K562 (cell line): ENCODE results near the gene SELENOI. TPM values are rescaled to one million over a fixed set of nuclear protein-coding genes. Genes with fewer than 3 reads are reported as not detected.

Experiments
- BCOR ChIP-seq: fragments of 450-650 bp; IDR thresholded peaks from 2 replicates; pipeline ENCODE4 v1.6.1; 2016
- BRF1 ChIP-seq: IDR thresholded peaks from 3 replicates; pipeline ENCODE4 v1.6.1; 2011; ENCODE audit warnings: borderline replicate concordance, mild to moderate bottlenecking; ENCODE audit not compliant: insufficient read length; ENCODE audit errors: extremely low read depth
- ESRRB ChIP-seq: fragments of 250-450 bp; sonication (Bioruptor Pico); IDR thresholded peaks from 2 replicates; pipeline ENCODE4 v1.5.0; 2020; ENCODE audit warnings: mild to moderate bottlenecking, moderate library complexity, borderline replicate concordance
- EWSR1 ChIP-seq: fragments of 450-650 bp; IDR thresholded peaks from 2 replicates; pipeline ENCODE4 v1.6.1; 2018; ENCODE audit warnings: borderline replicate concordance, mild to moderate bottlenecking, low read depth, moderate library complexity; ENCODE audit not compliant: partially characterized antibody
- FOS ChIP-seq: IDR thresholded peaks from 3 replicates; pipeline ENCODE4 v1.6.1; 2011; ENCODE audit not compliant: insufficient read length; ENCODE audit errors: extremely low read depth
- HDAC2 ChIP-seq: fragments of 450-650 bp; IDR thresholded peaks from 2 replicates; pipeline ENCODE4 v1.6.1; 2016; ENCODE audit warnings: mild to moderate bottlenecking
- KLF10 ChIP-seq: fragments of 250-450 bp; sonication (Bioruptor Pico); IDR thresholded peaks from 2 replicates; pipeline ENCODE4 v1.6.1; 2021; ENCODE audit warnings: matching md5 sums
- MEF2D ChIP-seq: conservative IDR thresholded peaks from 2 replicates; pipeline ENCODE4 v1.6.1; 2016; ENCODE audit warnings: low read depth, missing genetic modification characterization, missing compliant biosample characterization
- MTA2 ChIP-seq: fragments of 450-650 bp; IDR thresholded peaks from 2 replicates; pipeline ENCODE4 v1.6.1; 2016; ENCODE audit warnings: low read depth
- POLR3G ChIP-seq: IDR thresholded peaks from 2 replicates; pipeline ENCODE4 v1.6.1; 2011; ENCODE audit not compliant: insufficient read length, insufficient replicate concordance; ENCODE audit errors: extremely low read depth
- PRPF4 ChIP-seq: fragments of 200-400 bp; formaldehyde crosslinking; IDR thresholded peaks from one replicate; pipeline ENCODE4 v1.6.1; 2017; ENCODE audit warnings: low read length, low read depth, mild to moderate bottlenecking; ENCODE audit not compliant: insufficient read depth, poor library complexity, severe bottlenecking
- RAD21 ChIP-seq, 2 experiments: fragments of 250-450 bp in 1 of 2; fragments of 450-650 bp in 1 of 2; sonication (Bioruptor Pico) in 1 of 2; formaldehyde crosslinking in 1 of 2; IDR thresholded peaks in 1 of 2; conservative IDR thresholded peaks in 1 of 2; 2 replicates each; pipeline versions ENCODE4 v1.4.0 to v1.8.0; 2020 to 2022; ENCODE audit warnings: mild to moderate bottlenecking in 2 of 2, moderate library complexity in 1 of 2
- RBM34 ChIP-seq: fragments of 200-400 bp; formaldehyde crosslinking; IDR thresholded peaks from 2 replicates; pipeline ENCODE4 v1.6.1; 2018; ENCODE audit warnings: low read length, borderline replicate concordance; ENCODE audit not compliant: insufficient read depth
- SRSF9 ChIP-seq: fragments of 200-400 bp; formaldehyde crosslinking; IDR thresholded peaks from 2 replicates; pipeline ENCODE4 v1.6.1; 2017; ENCODE audit warnings: low read depth, low read length, borderline replicate concordance
- TAF15 ChIP-seq: fragments of 200-400 bp; formaldehyde crosslinking; IDR thresholded peaks from 2 replicates; pipeline ENCODE4 v1.6.1; 2017; ENCODE audit warnings: mild to moderate bottlenecking, low read depth, low read length, moderate library complexity
- TBL1XR1 ChIP-seq, 2 experiments: IDR thresholded peaks; 2 replicates each; pipeline ENCODE4 v1.6.1; 2012; ENCODE audit warnings: improper control_type of control experiment in 2 of 2, low read length in 2 of 2, mild to moderate bottlenecking in 1 of 2
- THRAP3 ChIP-seq: fragments of 450-650 bp; IDR thresholded peaks from 2 replicates; pipeline ENCODE4 v1.6.1; 2016; ENCODE audit warnings: mild to moderate bottlenecking, inconsistent platforms, borderline replicate concordance
- TOE1 ChIP-seq, 2 experiments: fragments of 450-650 bp in 1 of 2; sonication (generic) in 1 of 2; formaldehyde crosslinking in 1 of 2; IDR thresholded peaks; 2 replicates each; pipeline versions ENCODE4 v1.7.1 to v1.8.0; 2016 to 2022; ENCODE audit warnings: borderline replicate concordance in 2 of 2, mild to moderate bottlenecking in 2 of 2, antibody characterized with exemption in 1 of 2, inconsistent platforms in 1 of 2, low read depth in 1 of 2, missing genetic modification reagents in 1 of 2, moderate library complexity in 1 of 2
- ZNF282 ChIP-seq: sonication (generic); formaldehyde crosslinking; IDR thresholded peaks from 2 replicates; pipeline ENCODE4 v1.8.1; 2023; ENCODE audit warnings: missing genetic modification reagents
- ZNF354B ChIP-seq: fragments of 250-450 bp; sonication (Bioruptor Pico); IDR thresholded peaks from 2 replicates; pipeline ENCODE4 v1.4.0; 2020
- polyA plus RNA-seq, 8 experiments: library from polyadenylated mRNA; depleted of rRNA in 4 of 8; stranded (reverse) in 5 of 8; unstranded in 3 of 8; fragments of >200 nt; fragmentation: Nextera tagmentation in 2 of 8; fragmentation: Illumina TruSeq in 1 of 8; extraction: Ambion mirVana in 2 of 8; extraction: Trizol in 1 of 8; gene quantifications; 2 replicates each; pipeline versions ENCODE4 v1.2.1 to v1.2.3, GENCODE V29; 2011 to 2014; ENCODE audit warnings: inconsistent platforms in 1 of 8, missing spikeins in 1 of 8
- total RNA-seq, 7 experiments: library from RNA; depleted of rRNA in 6 of 7; stranded (reverse); fragments of >200 nt in 6 of 7; fragmentation: Illumina TruSeq in 2 of 7; extraction: Trizol in 2 of 7; gene quantifications; 2 replicates each; pipeline versions ENCODE4 v1.2.1 to v1.2.3, GENCODE V29; 2011 to 2021; ENCODE audit warnings: low replicate concordance in 1 of 7
- TF ChIP-seq, protein P1 (sequence below): IDR thresholded peaks from 3 replicates; pipeline ENCODE4 v1.6.1; 2011; ENCODE audit warnings: borderline replicate concordance, mild to moderate bottlenecking; ENCODE audit not compliant: insufficient read length, insufficient read depth
- TF ChIP-seq, protein P2 (sequence below), 3 experiments: fragments of 200-800 bp in 1 of 3; fragments of 250-450 bp in 1 of 3; fragments of 450-650 bp in 1 of 3; sonication (Bioruptor Pico) in 1 of 3; sonication (Bioruptor generic) in 1 of 3; formaldehyde crosslinking in 1 of 3; IDR thresholded peaks; 2 replicates each; pipeline versions ENCODE4 v1.6.1 to v1.8.0; 2016 to 2022; ENCODE audit warnings: mild to moderate bottlenecking in 2 of 3, missing genetic modification characterization in 2 of 3, missing compliant biosample characterization in 1 of 3, moderate library complexity in 1 of 3
- TF ChIP-seq, protein P3 (sequence below): fragments of 450-650 bp; IDR thresholded peaks from 2 replicates; pipeline ENCODE4 v1.6.1; 2016; ENCODE audit warnings: low read depth, mild to moderate bottlenecking, moderate library complexity

SELENOI gene
- total and polyA plus RNA-seq, 9 of the 15 experiments (the other 6 are each of a cell fraction or from before 2014, with no cell fraction given) = 9.6 to 46.9 (median 24.4) TPM

DNA sequence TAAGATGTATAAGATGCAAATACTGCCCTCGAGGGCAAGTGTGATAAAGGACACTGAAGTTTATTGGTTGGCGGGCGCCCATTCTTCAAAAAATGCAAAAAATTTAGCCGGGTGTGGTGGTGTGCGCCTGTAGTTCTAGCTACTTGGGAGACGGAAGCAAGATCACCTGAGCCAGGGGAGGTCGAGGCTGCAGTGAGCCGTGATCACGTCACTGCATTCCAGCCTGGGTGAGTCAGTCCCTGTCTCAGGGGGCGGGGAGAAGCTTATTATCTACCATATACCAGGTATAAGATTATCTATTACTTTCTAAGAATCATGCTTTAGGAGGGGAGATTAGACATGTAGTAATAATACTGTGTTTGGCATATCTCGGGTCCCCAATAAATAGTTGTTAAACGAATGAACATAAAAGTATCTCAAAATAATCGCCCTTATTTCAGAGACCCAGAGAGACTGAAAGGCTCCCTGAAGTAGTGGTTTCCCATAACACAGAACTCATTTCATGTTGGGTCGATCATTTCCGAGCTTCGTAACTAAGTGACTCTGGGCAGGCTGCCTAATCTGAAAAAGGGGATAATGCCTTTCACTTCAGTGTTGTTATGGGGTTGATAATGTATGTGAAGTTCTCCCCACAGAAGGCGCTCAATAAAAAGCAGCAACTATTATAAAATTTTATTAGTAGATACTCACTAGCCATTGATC lies 1.2 kb upstream of the SELENOI start (continued):
- TF ChIP-seq, protein P1, sequence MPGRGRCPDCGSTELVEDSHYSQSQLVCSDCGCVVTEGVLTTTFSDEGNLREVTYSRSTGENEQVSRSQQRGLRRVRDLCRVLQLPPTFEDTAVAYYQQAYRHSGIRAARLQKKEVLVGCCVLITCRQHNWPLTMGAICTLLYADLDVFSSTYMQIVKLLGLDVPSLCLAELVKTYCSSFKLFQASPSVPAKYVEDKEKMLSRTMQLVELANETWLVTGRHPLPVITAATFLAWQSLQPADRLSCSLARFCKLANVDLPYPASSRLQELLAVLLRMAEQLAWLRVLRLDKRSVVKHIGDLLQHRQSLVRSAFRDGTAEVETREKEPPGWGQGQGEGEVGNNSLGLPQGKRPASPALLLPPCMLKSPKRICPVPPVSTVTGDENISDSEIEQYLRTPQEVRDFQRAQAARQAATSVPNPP = no peak
- no peak for TF ChIP-seq SRSF9
- no peak for TF ChIP-seq TOE1 (IDR thresholded peaks at IDR 0.05; ENCODE audit: borderline replicate concordance)
- TF ChIP-seq TOE1 (CRISPR knock-in tag; IDR thresholded peaks at IDR 0.05; ENCODE audit: borderline replicate concordance, low read depth) = no peak
- TF ChIP-seq, protein P2, sequence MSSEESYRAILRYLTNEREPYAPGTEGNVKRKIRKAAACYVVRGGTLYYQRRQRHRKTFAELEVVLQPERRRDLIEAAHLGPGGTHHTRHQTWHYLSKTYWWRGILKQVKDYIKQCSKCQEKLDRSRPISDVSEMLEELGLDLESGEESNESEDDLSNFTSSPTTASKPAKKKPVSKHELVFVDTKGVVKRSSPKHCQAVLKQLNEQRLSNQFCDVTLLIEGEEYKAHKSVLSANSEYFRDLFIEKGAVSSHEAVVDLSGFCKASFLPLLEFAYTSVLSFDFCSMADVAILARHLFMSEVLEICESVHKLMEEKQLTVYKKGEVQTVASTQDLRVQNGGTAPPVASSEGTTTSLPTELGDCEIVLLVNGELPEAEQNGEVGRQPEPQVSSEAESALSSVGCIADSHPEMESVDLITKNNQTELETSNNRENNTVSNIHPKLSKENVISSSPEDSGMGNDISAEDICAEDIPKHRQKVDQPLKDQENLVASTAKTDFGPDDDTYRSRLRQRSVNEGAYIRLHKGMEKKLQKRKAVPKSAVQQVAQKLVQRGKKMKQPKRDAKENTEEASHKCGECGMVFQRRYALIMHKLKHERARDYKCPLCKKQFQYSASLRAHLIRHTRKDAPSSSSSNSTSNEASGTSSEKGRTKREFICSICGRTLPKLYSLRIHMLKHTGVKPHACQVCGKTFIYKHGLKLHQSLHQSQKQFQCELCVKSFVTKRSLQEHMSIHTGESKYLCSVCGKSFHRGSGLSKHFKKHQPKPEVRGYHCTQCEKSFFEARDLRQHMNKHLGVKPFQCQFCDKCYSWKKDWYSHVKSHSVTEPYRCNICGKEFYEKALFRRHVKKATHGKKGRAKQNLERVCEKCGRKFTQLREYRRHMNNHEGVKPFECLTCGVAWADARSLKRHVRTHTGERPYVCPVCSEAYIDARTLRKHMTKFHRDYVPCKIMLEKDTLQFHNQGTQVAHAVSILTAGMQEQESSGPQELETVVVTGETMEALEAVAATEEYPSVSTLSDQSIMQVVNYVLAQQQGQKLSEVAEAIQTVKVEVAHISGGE (CRISPR knock-in tag; IDR thresholded peaks at IDR 0.05) = no peak
- TF ChIP-seq, protein P3, sequence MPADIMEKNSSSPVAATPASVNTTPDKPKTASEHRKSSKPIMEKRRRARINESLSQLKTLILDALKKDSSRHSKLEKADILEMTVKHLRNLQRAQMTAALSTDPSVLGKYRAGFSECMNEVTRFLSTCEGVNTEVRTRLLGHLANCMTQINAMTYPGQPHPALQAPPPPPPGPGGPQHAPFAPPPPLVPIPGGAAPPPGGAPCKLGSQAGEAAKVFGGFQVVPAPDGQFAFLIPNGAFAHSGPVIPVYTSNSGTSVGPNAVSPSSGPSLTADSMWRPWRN = no peak
- no peak for TF ChIP-seq RBM34
- no peak for TF ChIP-seq ESRRB
- no peak for TF ChIP-seq ZNF282 (CRISPR knock-in tag)
- peak in 1 of 2 experiments; percentile 69; a peak in 1 of 4 replicates for TF ChIP-seq TBL1XR1 (IDR thresholded peaks at IDR 0.05; ENCODE audit: low read length in 2 of 2)
- no peak for TF ChIP-seq THRAP3
- TF ChIP-seq TAF15 = no peak
- TF ChIP-seq POLR3G = no peak
- TF ChIP-seq KLF10 (CRISPR knock-in tag) = no peak
- peak; percentile 81 for TF ChIP-seq BCOR
- no peak for TF ChIP-seq BRF1
- no peak; the same call in 1 of the 2 replicates for TF ChIP-seq MEF2D (tag)
- TF ChIP-seq MTA2 = peak; percentile 63
- no peak for TF ChIP-seq ZNF354B (CRISPR knock-in tag)
- TF ChIP-seq HDAC2 = no peak
- TF ChIP-seq FOS = peak; percentile 50
- TF ChIP-seq RAD21 (CRISPR knock-in tag; conservative IDR thresholded peaks at IDR 0.05 in 1 of 2, IDR thresholded peaks at IDR 0.05 in 1 of 2) = no peak
- no peak for TF ChIP-seq EWSR1
- no peak for TF ChIP-seq PRPF4
